Astrocyte of the hippocampus (primary cell): ENCODE data around the gene ARID2.

ENCODE experiments used
- DNase-seq: peaks from one replicate; pipeline ENCODE4 v3.0.0; 2011; ENCODE audit warnings: low read depth, low spot score

The ARID2 gene

DNA sequence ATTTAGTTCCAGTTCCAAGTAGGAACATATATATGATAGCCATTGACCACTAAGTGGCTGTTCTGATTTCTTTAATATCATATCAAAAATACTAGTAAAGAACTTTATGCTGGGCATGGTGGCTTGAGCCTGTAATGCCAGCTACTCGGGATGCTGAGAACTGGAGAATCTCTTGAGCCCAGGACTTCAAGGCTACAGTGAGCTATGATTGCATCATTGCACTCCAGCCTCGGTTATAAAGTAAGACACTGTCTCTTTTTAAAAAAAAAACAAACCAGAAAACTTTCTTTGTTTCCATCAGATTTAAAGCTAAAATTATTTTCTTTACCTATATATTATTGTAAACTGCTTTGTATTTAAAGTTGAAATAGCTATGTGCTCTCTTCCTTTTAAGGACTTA is 133.8 kb downstream of the ARID2 start:
- DNase-seq, result no peak

DNA sequence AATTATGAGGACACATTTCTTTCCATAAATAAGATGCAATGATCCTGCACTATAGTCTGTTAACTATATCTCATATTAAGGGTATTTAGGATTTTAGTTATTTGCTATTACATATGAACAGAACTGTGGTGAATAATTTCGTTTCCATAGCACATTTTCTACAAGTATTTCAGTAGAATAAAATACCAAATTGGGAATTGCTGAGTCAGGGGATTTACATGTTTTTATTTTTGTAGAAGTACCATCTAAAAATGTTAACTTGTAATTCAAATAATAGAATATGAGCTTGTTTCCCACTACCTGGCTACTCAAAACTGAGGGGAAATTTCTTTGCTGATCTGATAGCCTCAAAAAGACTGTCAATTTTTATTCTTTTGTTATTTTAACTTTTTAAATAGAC is 136.8 kb downstream of the ARID2 start:
- no peak for DNase-seq

GRCh38 chr12:45872446-45872845 is 142.9 kb downstream of the ARID2 start:
- DNase-seq, result no peak

DNA sequence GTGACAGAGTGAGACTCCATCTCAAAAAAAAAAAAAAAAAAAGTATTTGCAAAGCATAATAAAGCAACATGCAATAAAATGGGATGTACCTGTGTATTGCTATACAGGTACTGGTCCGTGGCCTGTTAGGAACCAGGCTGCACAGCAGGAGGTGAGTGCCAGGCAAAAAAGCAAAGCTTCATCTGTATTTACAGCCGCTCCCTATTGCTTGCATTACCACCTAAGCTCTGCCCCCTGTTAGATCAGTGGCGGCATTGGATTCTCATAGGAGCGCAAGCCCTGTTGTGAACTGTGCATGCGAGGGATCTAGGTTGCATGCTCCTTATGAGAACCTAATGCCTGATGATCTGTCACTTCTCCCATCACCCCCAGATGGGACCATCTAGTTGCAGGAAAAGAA is 147.6 kb downstream of the ARID2 start:
- no peak for DNase-seq

DNA sequence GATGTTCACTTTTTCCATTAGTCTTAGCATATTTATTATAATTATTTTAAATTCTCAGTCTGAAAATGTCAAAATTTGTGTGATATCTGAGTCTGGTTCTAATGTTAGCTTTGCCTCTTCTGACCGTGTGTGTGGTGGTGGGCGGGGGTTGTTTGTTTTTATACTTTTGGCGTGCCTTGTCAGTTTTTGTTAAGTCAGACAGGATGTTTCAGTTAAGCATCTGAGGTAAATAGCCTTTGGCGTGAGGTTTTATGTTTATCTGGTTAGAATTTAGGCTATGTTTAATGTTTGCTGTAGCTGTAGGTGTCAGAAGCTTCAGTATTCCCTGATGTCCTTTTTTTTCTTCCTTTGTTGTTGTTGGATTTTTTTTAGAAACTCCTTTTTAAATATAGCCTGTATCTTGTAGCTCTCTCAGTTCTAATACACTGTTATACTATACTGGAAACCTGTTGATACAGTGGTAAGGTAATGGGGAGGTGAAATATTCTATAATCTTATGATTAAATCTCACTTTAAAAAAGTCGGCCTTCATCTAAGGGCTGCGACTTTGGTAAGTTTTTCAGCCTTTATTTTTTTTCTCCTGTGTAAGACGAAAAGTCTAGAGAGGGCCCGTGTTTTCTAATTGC is 149.2 kb downstream of the ARID2 start:
- no peak for DNase-seq

DNA sequence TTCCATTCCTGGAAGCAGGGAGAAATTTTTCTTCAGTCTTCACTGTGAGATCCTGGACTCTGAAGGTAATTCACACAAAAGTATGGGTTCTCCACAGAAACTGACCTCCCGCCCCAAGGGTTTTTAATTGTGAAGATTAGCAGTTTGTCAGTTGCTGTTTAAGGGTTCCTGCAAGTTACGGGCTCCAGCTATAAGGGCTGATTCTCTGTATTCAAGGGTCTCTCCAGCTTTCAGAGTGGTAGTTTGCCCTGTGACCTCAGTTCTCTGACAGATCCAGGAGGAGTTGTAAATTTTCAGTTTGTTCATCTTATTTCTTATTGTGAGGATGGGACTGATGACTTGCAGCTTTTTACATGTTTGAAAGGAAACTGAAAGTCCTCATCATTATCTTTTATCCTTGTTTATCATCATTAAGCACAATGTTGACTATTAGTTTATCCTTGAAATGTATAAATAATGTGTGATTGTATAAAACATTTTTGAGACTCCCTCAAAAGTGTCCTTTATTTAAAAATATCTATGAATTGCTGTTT is 149.9 kb downstream of the ARID2 start:
- DNase-seq, result no peak

DNA sequence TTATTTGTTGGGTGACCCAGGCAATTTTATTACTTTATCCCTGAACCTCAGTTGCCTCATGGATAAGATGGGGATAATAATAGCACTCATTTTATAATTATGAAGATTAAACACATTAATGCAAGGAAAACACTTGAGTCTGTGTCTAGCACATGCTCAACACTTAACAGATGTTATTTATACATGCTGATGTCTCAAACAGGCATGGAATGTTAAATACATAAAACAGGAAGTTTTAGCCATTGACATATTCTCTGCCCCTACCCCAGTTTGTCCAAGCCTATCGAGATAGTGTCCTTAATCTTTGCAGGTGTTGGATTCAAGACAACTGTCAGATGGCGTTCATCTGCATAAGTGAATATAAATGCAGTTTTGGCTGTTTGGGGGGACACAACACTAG is 151.0 kb downstream of the ARID2 start:
- DNase-seq, result no peak

DNA sequence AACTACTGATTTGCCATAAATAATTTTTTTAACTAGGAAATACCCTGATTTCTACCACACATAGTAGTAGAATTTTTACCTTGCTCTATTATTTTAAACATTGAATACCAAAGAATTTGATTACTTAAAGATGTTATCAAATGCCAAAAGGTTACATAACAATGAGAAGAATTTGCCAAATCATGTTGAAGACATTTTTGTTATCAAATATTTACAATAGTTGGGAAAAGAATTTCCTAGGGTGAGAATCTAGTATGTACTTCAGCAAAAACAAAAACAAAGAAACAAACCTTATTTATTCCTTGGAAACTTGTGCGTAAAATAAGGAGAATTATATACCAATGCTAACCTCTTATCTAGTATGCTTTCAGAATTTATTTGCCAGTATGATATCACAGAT is 153.7 kb downstream of the ARID2 start:
- DNase-seq, result no peak

- DNase-seq, result no peak
These were observed 157.2 kb downstream of the ARID2 start for GRCh38 chr12:45886685-45887084.

- no peak for DNase-seq
These were observed 158.0 kb downstream of the ARID2 start for GRCh38 chr12:45887544-45887943.

GRCh38 chr12:45890276-45890675 is 160.8 kb downstream of the ARID2 start:
- no peak for DNase-seq

- no peak for DNase-seq
These were observed 163.7 kb downstream of the ARID2 start for GRCh38 chr12:45893240-45893639.

DNA sequence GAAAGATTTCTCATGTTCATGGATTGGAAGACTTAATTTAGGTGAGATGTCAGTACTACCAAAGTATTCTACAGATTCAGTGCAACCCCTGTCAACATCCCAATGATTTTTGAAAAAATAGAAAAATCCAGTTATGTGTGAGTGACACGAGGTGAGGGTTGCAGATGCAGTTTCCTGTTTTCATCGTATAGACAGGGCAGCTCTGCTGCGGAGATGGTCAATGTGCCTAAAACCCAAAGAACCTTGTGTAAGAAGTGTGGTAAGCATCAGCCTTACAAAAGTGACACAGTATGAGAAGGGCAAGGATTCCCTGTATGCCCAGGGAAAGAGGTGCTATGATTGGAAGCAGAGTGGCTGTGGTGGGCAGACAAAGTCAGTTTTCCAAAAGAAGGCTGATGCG is 166.5 kb downstream of the ARID2 start:
- DNase-seq, result no peak

GRCh38 chr12:45898094-45898493 is 168.6 kb downstream of the ARID2 start:
- no peak for DNase-seq

DNA sequence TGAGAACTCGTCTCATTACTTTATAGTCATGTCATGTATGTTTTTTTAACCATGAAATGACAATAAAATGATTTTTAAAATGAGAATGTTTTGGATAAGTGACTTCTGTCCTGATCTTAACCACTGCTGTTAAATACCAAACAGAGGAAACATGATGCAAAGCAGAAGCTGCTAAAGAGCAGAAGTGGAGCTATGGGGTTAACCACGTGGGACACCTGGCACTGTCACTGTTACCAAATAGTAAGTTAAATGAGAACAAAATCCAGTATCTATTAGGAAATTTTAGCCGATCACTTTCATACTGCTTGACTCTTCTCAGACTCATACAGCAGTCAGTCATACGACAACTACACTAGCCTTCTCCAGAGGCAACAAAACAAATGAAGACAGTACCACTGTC is 178.4 kb downstream of the ARID2 start:
- DNase-seq, result no peak

DNA sequence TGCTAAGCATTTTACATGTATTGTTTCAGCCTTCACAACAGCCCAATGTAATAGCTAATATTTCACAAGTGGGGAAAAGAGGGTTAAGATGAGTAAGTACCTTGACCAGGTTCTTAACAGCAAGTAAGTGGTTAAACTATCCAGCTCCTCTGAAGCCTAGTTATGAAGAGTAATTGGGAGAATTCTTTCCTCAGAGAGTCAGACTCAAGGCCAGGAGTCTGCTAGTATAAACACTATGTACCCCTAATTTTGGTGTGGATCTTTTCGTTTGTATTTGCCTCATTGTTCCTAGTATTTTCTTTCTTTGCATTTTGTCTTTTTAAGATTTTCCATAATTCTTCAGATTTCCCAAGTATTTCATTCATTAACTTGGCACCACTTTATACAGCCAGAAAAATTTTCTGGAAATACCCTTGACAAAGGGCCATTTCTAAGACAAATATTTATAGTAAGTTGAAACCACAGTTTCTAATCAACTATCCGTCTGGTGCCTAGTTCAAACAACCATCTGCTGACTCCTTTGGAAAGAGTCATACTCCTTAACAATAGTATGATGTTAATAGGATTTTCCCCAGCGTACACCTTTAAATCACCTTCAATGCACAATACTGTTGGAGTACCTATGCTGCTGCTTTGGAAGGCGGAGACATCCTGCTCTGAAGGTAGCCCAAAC is 179.7 kb downstream of the ARID2 start:
- DNase-seq, result no peak

- no peak for DNase-seq
These were observed 183.3 kb downstream of the ARID2 start for GRCh38 chr12:45912774-45913173.

DNA sequence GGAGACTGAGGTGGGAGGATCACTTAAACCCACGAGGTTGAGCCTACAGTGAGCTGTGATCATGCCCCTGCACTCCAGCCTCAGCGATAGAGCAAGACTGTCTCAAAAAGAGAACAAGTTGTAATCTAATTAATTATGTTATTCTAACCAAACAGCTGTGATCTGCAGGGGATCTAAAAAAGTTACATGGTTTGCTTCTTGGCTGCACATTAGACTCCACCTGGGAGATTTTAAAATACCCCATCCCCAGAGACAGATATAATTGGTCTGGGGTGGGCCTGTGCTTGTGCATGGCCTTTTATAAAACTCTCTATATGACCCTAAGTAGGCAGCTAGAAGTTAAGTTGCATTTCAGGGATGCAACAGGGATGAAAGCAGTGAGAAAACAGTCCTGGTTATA is 184.1 kb downstream of the ARID2 start:
- no peak for DNase-seq

DNA sequence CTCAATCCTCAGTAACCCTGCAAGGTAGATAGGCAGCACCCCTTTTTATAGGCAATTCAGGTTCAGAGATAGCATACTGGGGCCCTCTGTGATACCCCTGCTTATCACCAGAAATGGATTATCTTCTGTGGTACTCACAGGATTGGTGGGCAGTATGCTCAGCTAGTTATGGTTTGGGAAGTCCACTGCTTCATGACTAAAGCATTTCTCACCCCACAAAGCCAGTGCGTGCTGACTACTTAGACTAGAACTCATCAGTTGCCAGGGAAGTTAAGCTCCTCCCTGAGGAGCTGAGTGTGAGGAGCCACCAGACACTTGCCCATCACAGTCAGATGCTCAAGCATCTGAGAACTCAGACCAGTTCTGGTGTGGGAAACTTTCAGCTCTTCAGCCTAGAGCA is 184.6 kb downstream of the ARID2 start:
- DNase-seq, result peak; percentile 75

DNA sequence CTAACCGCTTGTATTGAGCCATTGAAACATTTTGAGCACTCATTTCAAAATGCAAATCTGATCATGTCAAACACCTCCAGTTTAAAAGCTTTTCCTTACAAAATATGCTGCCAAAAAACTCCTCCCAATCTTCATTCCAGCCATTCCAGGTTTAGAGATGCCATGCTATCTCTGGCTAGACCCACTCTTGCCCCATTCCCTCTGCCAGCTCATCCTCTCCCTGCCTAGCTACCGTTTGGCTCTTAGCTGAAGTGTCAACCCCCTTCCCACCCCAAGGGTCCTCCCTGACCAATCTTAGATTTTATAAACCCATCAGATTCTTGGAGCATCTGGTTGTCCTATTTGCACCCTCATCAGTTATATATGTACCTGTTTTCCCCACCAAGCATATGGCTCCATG is 185.9 kb downstream of the ARID2 start:
- DNase-seq, result no peak

DNA sequence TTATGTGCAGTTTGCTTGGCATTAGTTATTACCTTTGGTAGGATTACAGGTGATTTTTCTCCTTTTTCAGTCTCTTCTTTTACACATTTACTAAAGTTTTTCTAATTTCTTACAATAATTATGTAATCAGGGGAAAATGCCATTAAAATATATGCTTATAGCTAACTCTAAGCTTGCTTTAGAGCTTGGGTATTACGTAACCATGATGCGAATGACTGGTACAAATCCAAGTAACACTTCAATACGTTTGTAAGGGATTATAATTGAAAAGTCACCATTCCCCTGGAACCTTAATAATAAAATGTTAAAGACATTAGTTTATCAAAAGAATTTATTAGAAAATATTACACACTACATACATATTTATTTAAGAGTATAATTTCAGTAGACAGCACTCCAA is 189.3 kb downstream of the ARID2 start:
- DNase-seq, result no peak

DNA sequence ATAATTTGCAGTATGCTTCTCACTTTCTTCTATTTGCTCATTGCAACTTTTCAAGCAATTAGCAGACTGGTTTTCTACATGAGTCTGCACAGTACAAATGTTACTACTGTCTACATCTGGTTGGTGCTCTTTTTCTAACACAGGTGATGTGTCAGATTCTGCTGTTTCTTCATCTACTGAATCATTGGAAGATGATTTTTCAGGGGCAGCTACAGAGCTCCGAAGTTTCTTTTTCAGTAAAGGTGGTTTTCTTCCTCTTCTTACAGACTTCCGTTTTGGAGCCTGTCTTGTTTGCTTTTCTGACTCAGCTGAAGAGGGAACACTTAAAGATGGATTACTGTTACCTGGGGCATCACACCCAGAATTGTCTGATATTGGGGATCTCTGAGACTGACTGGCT is 198.8 kb downstream of the ARID2 start:
- no peak for DNase-seq

DNA sequence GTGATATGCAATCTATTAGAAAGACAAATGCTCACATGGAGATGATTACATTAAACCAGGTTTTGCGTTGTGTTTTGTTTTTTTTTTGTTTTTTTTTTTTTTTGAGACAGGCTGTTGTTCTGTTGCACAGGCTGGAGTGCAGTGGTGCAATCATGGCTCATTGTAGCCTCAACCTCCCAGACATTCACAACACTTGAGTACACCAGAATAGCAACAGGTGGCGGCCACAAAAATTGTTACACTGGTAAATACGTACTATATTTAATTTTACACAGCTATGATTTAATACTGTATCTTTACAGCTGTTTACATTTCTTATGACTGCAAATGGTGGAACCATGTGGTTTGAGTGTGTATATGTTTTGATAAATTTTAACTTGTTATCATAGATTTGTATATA is 200.9 kb downstream of the ARID2 start:
- no peak for DNase-seq

DNA sequence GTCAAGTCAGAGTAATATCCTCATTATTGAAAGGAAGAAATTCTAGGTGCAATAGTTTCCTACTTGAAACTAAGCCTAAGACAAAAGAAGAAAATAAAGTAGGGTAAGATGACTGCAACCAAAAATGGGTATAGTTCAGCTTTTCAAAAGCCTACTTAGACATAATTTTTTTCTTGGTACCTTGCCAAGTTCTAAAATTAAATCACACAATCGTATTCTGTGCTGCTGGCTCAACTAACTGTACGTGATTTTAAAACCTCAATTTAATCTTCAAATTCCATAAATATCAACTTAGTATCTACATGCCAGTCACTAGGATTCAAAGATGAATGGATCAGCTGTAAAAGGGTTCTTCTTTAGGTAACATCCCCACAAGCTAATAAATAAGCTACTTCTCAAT is 204.0 kb downstream of the ARID2 start:
- no peak for DNase-seq
